GM12892 (cell line): ENCODE results near the gene FBXO36.

Experiments used
- POLR2A ChIP-seq: IDR thresholded peaks from 2 replicates; pipeline ENCODE4 v1.6.1; 2011; ENCODE audit warnings: low read depth, low read length, control low read depth
- POLR2AphosphoS5 ChIP-seq: IDR thresholded peaks from 2 replicates; pipeline ENCODE4 v1.6.1; 2011; ENCODE audit warnings: low read depth, low read length, control low read depth

DNA sequence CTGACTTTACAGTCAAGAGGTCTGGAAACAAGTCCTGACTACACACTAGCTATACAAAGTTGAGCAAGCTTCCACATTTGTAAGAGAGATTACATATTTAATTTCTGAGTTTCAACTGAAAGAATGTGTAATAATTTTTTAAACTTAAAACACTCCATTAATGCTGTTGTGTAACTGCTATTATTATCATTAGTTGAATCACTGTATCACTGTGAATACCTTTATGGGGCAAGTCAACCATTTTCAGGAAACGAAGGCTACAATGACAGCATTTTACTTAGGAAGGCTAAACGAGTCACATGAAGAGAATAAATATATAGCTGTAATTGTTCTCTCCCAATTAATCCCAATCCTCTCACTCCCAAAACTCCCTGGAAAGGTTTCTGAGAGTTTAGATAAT is 46.8 kb upstream of the FBXO36 start:
- TF ChIP-seq POLR2AphosphoS5 (no peak), POLR2A (no peak)
